Fibroblast of villous mesenchyme (primary cell): ENCODE results near the gene FHL2. TPM values are rescaled to one million over a fixed set of nuclear protein-coding genes. Genes with fewer than 3 reads are reported as not detected.
"Not testable (repeated sequence)": the region's sequence is repeated elsewhere in the genome, so short reads cannot be mapped to it uniquely, and the experiment has no call there.

ENCODE experiments used
- DNase-seq: peaks from one replicate; pipeline ENCODE4 v3.0.0-alpha.2; 2010; ENCODE audit warnings: low read depth
- H3K4me3 ChIP-seq: 2 replicates; pipeline ENCODE4 v1.5.1; 2011; ENCODE audit warnings: low read depth, mild to moderate bottlenecking, low read length
- total RNA-seq: library from RNA; depleted of rRNA; stranded (reverse); fragments of >200 nt; gene quantifications from 2 replicates; pipeline ENCODE4 v1.2.3, GENCODE V29; 2012
- TF ChIP-seq, protein P1 (sequence below): IDR thresholded peaks from 2 replicates; pipeline ENCODE4 v1.5.1; 2012; ENCODE audit warnings: low read depth, mild to moderate bottlenecking, low read length; ENCODE audit not compliant: insufficient read depth

FHL2 gene
- total RNA-seq, 1 donor, result 343 TPM

DNA sequence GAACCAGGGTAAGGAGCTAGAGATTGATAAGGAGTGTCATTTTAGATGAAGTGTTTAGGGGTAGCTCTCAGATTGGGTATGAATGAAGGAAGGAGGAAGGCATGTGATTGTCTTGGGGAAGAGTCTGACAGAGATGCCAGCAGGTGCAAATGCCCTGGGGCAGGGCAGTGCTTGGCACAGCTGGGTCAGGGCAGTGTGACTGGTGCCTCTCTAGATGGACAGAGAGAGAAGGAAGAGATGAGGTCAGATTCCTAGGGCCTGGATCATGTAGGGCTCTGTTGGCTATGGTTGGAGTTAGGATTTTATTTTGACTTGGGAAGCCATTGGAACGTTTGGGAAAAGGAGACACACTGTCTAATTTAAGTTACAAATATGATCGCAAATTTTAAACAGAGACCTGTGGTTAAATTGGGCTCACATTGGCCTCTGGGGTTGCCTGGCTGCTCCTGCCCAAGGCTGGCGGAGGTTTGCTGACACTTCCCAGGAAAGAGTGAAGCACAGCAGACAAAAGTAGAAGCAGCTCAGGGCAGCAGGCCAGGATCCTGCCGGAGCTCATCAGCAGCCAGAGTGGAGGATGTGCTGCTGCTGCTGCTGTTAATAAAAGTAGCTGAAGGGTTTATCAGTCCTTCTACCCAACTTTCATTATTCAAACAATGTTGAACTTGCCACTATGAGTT is 32.7 kb upstream of the FHL2 start:
- H3K4me3 ChIP-seq, result no peak overlapping the region
- DNase-seq, result peak; percentile 70
- TF ChIP-seq, protein P1, sequence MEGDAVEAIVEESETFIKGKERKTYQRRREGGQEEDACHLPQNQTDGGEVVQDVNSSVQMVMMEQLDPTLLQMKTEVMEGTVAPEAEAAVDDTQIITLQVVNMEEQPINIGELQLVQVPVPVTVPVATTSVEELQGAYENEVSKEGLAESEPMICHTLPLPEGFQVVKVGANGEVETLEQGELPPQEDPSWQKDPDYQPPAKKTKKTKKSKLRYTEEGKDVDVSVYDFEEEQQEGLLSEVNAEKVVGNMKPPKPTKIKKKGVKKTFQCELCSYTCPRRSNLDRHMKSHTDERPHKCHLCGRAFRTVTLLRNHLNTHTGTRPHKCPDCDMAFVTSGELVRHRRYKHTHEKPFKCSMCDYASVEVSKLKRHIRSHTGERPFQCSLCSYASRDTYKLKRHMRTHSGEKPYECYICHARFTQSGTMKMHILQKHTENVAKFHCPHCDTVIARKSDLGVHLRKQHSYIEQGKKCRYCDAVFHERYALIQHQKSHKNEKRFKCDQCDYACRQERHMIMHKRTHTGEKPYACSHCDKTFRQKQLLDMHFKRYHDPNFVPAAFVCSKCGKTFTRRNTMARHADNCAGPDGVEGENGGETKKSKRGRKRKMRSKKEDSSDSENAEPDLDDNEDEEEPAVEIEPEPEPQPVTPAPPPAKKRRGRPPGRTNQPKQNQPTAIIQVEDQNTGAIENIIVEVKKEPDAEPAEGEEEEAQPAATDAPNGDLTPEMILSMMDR, result no peak

DNA sequence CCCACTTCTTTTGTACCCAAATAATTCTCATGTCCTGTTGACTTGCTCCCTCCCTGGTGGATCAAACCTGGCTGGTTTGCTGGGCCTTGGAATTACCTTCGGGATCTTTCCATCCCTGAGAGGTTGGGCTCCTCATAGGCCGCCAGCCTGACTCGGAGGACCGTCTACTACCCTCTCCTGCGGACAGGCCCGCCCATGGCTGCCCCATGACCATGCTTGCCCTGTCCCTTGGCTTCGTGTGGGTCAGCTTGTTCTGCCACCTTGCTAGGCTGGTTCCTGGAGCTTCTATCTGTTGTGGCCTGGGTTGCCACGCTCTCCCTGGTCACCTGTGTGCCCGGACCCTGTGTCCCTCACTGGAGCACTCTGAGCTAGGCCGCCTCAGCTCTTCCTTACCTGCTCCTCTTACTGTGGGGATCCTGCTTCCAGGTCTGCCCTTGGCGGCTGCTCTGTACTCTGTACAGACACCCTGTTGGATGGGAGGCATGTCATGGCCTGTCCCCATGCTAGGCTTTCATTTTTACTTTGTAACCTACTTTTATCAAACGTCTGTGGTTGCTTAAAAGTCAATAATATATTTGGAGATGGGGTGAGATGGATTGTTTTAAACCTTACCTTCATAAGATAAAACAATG is 29.7 kb upstream of the FHL2 start:
- no peak for DNase-seq
- TF ChIP-seq, protein P1, result no peak
- H3K4me3 ChIP-seq, result no peak overlapping the region

DNA sequence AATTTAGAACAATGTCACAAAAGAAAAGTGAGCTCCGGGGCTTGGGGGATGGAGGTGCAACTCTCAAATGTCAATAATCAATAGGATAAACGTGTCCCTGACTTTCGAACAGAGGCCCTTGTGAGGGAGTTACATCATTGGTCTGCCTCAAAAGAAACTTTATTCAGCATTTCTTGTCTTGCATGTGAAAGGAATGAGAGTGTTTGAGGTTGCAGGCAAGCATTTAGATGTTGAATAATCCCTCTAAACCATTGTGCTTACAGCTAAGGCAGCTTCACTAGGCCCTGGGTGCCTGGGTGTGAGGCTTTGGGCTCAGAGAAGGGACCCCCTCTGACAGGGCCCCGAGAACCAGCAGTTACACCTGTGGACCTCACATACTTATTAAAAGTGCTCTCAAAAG is 28.6 kb upstream of the FHL2 start:
- TF ChIP-seq, protein P1, result no peak
- DNase-seq, result no peak
- no peak overlapping the region for H3K4me3 ChIP-seq

DNA sequence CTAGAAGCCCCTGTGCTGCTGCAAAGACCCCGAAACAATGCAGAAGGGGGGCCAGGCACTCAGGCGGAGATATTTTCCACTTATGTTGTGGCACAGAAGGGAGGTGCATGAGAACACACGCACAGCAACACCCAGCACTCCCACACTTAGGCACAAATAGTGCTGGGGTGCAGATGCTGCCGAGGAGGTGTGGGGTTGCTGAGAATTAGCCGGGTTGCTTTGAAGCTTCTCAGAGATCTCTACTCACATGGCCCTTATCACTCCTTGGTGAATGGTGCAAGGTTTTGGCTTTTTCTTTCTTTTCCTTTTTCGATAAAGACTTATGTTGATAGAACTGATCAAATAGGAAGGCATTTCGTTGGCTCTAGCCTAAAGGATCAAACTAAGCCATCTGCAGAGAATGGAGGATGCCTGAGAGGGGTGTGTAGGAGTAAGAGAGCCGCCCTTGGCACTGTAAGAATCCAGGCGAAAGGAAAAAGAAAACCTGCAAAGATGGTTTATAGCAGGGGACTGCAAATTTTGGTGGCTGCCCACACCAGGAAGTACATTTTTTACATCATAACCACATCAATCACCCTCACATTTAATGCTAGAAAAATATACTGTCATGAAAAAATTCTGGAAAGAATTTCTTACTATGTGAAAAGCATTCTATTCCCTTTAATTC is 27.9 kb upstream of the FHL2 start:
- TF ChIP-seq, protein P1, result no peak

DNA sequence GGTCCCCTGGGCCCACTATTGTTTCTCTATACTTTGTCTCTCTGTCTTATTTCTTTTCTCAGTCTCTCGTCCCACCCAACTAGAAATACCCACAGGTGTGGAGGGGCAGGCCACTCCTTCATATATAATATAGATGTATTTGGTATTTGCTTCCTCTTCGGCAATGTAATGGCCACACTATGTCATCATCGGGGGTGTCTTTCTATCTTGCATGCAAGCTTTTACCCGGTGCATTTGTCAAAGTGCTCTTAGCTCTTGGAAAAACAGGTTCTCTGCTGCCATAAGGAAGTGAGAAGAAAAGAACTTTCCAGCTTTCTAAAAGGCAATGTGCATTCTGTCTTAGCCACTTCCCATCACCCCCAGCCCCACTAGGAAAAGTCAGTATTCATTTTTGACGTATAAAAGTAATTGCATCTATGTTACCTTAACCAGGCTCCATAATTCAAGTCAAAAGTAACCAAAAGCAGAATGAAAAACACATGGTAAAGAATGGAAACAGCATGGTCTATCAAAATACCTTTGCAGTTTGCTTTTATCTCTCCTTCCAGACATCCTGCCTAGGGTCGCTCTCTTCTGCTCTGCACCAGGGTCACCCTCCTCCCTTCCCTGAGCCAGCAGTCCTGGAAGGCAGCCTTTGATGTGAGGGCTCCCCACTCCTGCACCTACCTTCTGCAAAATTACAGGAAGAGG is 27.2 kb upstream of the FHL2 start:
- TF ChIP-seq, protein P1, result no peak
- DNase-seq, result no peak
- no peak overlapping the region for H3K4me3 ChIP-seq

More for the DNA sequence above, 27.9 kb upstream of the FHL2 start:
- DNase-seq, result no peak
- no peak overlapping the region for H3K4me3 ChIP-seq

DNA sequence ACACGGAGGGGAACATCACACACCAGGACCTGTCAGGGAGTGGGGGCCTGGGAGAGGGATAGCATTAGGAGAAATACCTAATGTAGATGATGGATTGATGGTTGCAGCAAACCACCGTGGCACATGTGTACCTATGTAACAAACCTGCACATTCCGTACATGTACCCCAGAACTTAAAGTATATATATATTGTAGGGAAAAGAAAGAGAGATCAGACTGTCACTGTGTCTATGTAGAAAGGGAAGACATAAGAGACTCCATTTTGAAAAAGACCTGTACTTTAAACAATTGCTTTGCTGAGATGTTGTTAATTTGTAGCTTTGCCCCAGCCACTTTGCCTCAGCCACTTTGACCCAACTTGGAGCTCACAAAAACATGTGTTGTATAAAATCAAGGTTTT is 26.0 kb upstream of the FHL2 start:
- not testable (repeated sequence) for DNase-seq, H3K4me3 ChIP-seq

DNA sequence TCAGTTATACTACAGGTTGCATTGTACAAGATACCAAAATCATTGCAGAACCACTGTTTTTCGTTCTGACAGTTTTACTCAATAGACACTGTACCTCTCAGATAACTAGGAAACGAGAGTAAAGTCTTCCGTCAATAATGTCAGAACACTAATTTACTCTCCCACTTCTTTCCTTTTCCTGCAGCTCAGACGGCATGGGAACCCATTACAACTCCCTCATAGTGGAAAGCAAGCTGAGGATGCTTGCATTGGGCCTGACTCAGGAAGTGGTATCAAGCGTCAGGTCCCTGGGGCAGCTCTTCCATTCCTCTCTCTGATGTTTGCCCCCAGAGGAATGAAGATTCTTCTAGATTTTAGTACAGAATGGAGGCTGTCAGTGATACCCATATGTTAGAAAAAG is 23.9 kb upstream of the FHL2 start:
- DNase-seq, result no peak
- no peak overlapping the region for H3K4me3 ChIP-seq
- TF ChIP-seq, protein P1, result no peak
